Thyroid gland (tissue), 4 donors: ENCODE results near the gene HSPB2.

Experiments used
- POLR2A ChIP-seq, 2 donors: fragments of 450-650 bp; IDR thresholded peaks; one replicate each; pipeline ENCODE4 v1.6.1; 2017; ENCODE audit warnings: antibody characterized with exemption in 2 of 2, mild to moderate bottlenecking in 2 of 2, moderate library complexity in 1 of 2
- TF ChIP-seq, protein P1 (sequence below), 6 experiments: fragments of 200-600 bp in 3 of 6; fragments of 450-650 bp in 3 of 6; sonication (generic) in 3 of 6; IDR thresholded peaks; one replicate each; pipeline ENCODE4 v1.5.1; 2016 to 2019; ENCODE audit warnings: antibody characterized with exemption in 6 of 6, mild to moderate bottlenecking in 2 of 6, inconsistent platforms in 1 of 6, moderate library complexity in 1 of 6

DNA sequence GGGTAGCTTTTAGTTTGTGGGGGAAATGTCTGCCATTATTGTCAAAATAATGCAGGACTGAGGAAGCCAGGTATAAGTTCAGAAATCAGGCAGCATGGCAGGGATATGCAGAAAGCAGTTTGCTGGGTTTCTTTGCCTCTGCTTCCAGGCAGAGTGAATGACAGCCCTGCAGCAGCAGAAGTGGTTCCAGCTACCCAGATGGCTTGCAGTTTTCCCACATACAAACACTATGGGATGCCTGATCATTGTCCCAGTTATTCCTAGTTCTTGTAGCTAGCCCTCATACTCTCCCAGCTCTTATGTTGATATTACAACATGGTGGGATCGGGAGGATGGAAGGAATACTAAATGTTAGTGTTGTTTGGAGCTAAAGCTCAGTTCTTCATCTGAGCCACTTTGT is 21.8 kb downstream of the HSPB2 start:
- TF ChIP-seq, protein P1, sequence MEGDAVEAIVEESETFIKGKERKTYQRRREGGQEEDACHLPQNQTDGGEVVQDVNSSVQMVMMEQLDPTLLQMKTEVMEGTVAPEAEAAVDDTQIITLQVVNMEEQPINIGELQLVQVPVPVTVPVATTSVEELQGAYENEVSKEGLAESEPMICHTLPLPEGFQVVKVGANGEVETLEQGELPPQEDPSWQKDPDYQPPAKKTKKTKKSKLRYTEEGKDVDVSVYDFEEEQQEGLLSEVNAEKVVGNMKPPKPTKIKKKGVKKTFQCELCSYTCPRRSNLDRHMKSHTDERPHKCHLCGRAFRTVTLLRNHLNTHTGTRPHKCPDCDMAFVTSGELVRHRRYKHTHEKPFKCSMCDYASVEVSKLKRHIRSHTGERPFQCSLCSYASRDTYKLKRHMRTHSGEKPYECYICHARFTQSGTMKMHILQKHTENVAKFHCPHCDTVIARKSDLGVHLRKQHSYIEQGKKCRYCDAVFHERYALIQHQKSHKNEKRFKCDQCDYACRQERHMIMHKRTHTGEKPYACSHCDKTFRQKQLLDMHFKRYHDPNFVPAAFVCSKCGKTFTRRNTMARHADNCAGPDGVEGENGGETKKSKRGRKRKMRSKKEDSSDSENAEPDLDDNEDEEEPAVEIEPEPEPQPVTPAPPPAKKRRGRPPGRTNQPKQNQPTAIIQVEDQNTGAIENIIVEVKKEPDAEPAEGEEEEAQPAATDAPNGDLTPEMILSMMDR (IDR thresholded peaks at IDR 0.05): no peak
- no peak for TF ChIP-seq POLR2A (IDR thresholded peaks at IDR 0.05)
